PC-9 (cell line): ENCODE data around the gene COG5.

Experiments
- CTCF ChIP-seq: fragments of 200-600 bp; sonication (generic); conservative IDR thresholded peaks from 2 replicates; pipeline ENCODE4 v1.6.1; 2017; ENCODE audit warnings: mixed run types, antibody characterized with exemption, mild to moderate bottlenecking, moderate library complexity
- EZH2 ChIP-seq: fragments of 200-600 bp; sonication (generic); IDR thresholded peaks from 2 replicates; pipeline ENCODE4 v1.8.0; 2017; ENCODE audit warnings: antibody characterized with exemption, low read depth

GRCh38 chr7:107383203-107383602 lies 180.5 kb downstream of the COG5 start:
- TF ChIP-seq CTCF (no peak), EZH2 (no peak)
